ENCODE results near the gene C11orf21.

The C11orf21 gene

GRCh38 chr11:2275334-2276279 is 26.1 kb downstream of the C11orf21 start:
- TF ChIP-seq, protein P1, sequence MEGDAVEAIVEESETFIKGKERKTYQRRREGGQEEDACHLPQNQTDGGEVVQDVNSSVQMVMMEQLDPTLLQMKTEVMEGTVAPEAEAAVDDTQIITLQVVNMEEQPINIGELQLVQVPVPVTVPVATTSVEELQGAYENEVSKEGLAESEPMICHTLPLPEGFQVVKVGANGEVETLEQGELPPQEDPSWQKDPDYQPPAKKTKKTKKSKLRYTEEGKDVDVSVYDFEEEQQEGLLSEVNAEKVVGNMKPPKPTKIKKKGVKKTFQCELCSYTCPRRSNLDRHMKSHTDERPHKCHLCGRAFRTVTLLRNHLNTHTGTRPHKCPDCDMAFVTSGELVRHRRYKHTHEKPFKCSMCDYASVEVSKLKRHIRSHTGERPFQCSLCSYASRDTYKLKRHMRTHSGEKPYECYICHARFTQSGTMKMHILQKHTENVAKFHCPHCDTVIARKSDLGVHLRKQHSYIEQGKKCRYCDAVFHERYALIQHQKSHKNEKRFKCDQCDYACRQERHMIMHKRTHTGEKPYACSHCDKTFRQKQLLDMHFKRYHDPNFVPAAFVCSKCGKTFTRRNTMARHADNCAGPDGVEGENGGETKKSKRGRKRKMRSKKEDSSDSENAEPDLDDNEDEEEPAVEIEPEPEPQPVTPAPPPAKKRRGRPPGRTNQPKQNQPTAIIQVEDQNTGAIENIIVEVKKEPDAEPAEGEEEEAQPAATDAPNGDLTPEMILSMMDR (IDR thresholded peaks at IDR 0.05; ENCODE audit: low read depth, low read length, poor library complexity, severe bottlenecking), result no peak
- TF ChIP-seq EZH2phosphoT487 (IDR thresholded peaks at IDR 0.05; ENCODE audit: borderline replicate concordance, low read length), result no peak
- Histone ChIP-seq H3K4me2 (ENCODE audit: low read length) (no peak overlapping the region), H3K4me3 (ENCODE audit: low read length) (no peak overlapping the region)

GRCh38 chr11:2273771-2274170 is 27.9 kb downstream of the C11orf21 start:
- no peak overlapping the region for H3K4me3 ChIP-seq (ENCODE audit: low read length)
- H3K27me3 ChIP-seq (ENCODE audit: control insufficient read depth, low read length), result peaks cover 20% of the 10 kb centered on the region
- no peaks in the 10 kb centered on the region for H3K9me3 ChIP-seq (ENCODE audit: control insufficient read depth, insufficient read depth, low read length)
- 0 out of 2 replicates have a peak, but pooled peaks cover 4% of the 10 kb centered on the region for H3K4me1 ChIP-seq (ENCODE audit: control insufficient read depth, low read length)
- H4K20me1 ChIP-seq (ENCODE audit: control insufficient read depth, insufficient read depth, low read depth, low read length), result no peaks in the 10 kb centered on the region
- no peaks in the 10 kb centered on the region for H3K36me3 ChIP-seq (ENCODE audit: control insufficient read depth, low read length)
- no peaks in the 10 kb centered on the region for H3K9me2 ChIP-seq (replicated peaks; ENCODE audit: control insufficient read depth, low read length)
- no peak overlapping the region for H3K27ac ChIP-seq (ENCODE audit: low read depth, low read length)
- H3F3A ChIP-seq (ENCODE audit: control insufficient read depth, insufficient read depth), result no peaks in the 10 kb centered on the region
- no peak for TF ChIP-seq EZH2phosphoT487 (IDR thresholded peaks at IDR 0.05; ENCODE audit: borderline replicate concordance, low read length)
- TF ChIP-seq, protein P1 (IDR thresholded peaks at IDR 0.05; ENCODE audit: low read depth, low read length, poor library complexity, severe bottlenecking), result no peak
- H3K79me2 ChIP-seq (ENCODE audit: control insufficient read depth, low read length), result no peaks in the 10 kb centered on the region
- H3K4me2 ChIP-seq (ENCODE audit: low read length), result no peak overlapping the region

More at GRCh38 chr11:2275334-2276279, 26.1 kb downstream of the C11orf21 start:
- Histone ChIP-seq H3K36me3 (ENCODE audit: control insufficient read depth, low read length) (no peaks in the 10 kb centered on the region), H3K4me1 (ENCODE audit: control insufficient read depth, low read length) (no peaks in the 10 kb centered on the region), H3K79me2 (ENCODE audit: control insufficient read depth, low read length) (no peaks in the 10 kb centered on the region), H3K27ac (ENCODE audit: low read depth, low read length) (no peak overlapping the region), H3K27me3 (ENCODE audit: control insufficient read depth, low read length) (peaks cover 20% of the 10 kb centered on the region), H3K9me3 (ENCODE audit: control insufficient read depth, insufficient read depth, low read length) (no peaks in the 10 kb centered on the region), H3K9me2 (replicated peaks; ENCODE audit: control insufficient read depth, low read length) (no peaks in the 10 kb centered on the region), H3F3A (ENCODE audit: control insufficient read depth, insufficient read depth) (no peaks in the 10 kb centered on the region), H4K20me1 (ENCODE audit: control insufficient read depth, insufficient read depth, low read depth, low read length) (no peaks in the 10 kb centered on the region)

- H3K9me2 ChIP-seq (replicated peaks; ENCODE audit: control insufficient read depth, low read length), result no peaks in the 10 kb centered on the region
- no peak for TF ChIP-seq EZH2phosphoT487 (IDR thresholded peaks at IDR 0.05; ENCODE audit: borderline replicate concordance, low read length)
- 0 out of 2 replicates have a peak, but pooled peaks cover 4% of the 10 kb centered on the region for H3K4me1 ChIP-seq (ENCODE audit: control insufficient read depth, low read length)
- no peaks in the 10 kb centered on the region for H3K9me3 ChIP-seq (ENCODE audit: control insufficient read depth, insufficient read depth, low read length)
- no peaks in the 10 kb centered on the region for H3F3A ChIP-seq (ENCODE audit: control insufficient read depth, insufficient read depth)
- no peaks in the 10 kb centered on the region for H4K20me1 ChIP-seq (ENCODE audit: control insufficient read depth, insufficient read depth, low read depth, low read length)
- H3K4me3 ChIP-seq (ENCODE audit: low read length), result no peak overlapping the region
- H3K4me2 ChIP-seq (ENCODE audit: low read length), result no peak overlapping the region
- no peak overlapping the region for H3K27ac ChIP-seq (ENCODE audit: low read depth, low read length)
- no peaks in the 10 kb centered on the region for H3K79me2 ChIP-seq (ENCODE audit: control insufficient read depth, low read length)
- H3K36me3 ChIP-seq (ENCODE audit: control insufficient read depth, low read length), result no peaks in the 10 kb centered on the region
- peaks cover 20% of the 10 kb centered on the region for H3K27me3 ChIP-seq (ENCODE audit: control insufficient read depth, low read length)
Measured at GRCh38 chr11:2273311-2273710, 28.4 kb downstream of the C11orf21 start.

- Histone ChIP-seq H3K27ac (ENCODE audit: low read depth, low read length) (no peak overlapping the region), H3K4me1 (ENCODE audit: control insufficient read depth, low read length) (0 out of 2 replicates have a peak, but pooled peaks cover 4% of the 10 kb centered on the region), H3K4me3 (ENCODE audit: low read length) (no peak overlapping the region), H3K9me3 (ENCODE audit: control insufficient read depth, insufficient read depth, low read length) (no peaks in the 10 kb centered on the region), H3K36me3 (ENCODE audit: control insufficient read depth, low read length) (no peaks in the 10 kb centered on the region), H3K9me2 (replicated peaks; ENCODE audit: control insufficient read depth, low read length) (no peaks in the 10 kb centered on the region), H3K79me2 (ENCODE audit: control insufficient read depth, low read length) (no peaks in the 10 kb centered on the region), H3F3A (ENCODE audit: control insufficient read depth, insufficient read depth) (no peaks in the 10 kb centered on the region), H3K27me3 (ENCODE audit: control insufficient read depth, low read length) (peaks cover 16% of the 10 kb centered on the region), H3K4me2 (ENCODE audit: low read length) (no peak overlapping the region), H4K20me1 (ENCODE audit: control insufficient read depth, insufficient read depth, low read depth, low read length) (no peaks in the 10 kb centered on the region)
- no peak for TF ChIP-seq EZH2phosphoT487 (IDR thresholded peaks at IDR 0.05; ENCODE audit: borderline replicate concordance, low read length)
- TF ChIP-seq, protein P1 (IDR thresholded peaks at IDR 0.05; ENCODE audit: low read depth, low read length, poor library complexity, severe bottlenecking), result no peak
Measured at GRCh38 chr11:2272946-2273280, 28.8 kb downstream of the C11orf21 start.
